Gastrocnemius medialis (tissue), 4 donors: Measurements from ENCODE around the gene VWA3B.

Source experiments
- POLR2A ChIP-seq, 2 donors: fragments of 450-650 bp; IDR thresholded peaks; one replicate each; pipeline ENCODE4 v1.6.1; 2017; ENCODE audit warnings: antibody characterized with exemption in 2 of 2, mild to moderate bottlenecking in 2 of 2, moderate library complexity in 2 of 2
- TF ChIP-seq, protein P1 (sequence below), 5 experiments: fragments of 450-650 bp in 3 of 5; fragments of 200-600 bp in 2 of 5; sonication (generic) in 2 of 5; IDR thresholded peaks in 4 of 5; conservative IDR thresholded peaks in 1 of 5; 1 replicate in 4 of 5; 2 replicates in 1 of 5; pipeline ENCODE4 v1.5.1; 2016 to 2019; ENCODE audit warnings: antibody characterized with exemption in 5 of 5, mild to moderate bottlenecking in 3 of 5, moderate library complexity in 3 of 5

DNA sequence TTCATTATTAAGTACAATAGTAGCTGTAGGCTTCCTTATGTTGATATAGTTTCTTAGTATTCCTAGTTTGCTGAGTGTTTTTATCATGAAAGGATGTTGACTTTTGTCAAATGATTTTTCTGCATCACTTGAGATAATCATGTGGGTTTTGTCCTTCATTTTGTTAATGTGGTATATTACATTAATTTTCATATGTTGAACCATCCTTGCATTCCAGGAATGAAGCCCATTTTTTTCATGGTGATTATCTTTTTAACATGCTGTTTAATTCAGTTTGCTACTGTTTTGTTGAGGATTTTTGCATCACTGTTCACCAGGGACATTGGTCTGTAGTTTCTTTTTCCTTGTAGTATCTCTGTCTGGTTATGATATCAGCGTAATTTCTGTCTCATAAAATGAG, 176.4 kb downstream of the VWA3B start:
- TF ChIP-seq, protein P1, sequence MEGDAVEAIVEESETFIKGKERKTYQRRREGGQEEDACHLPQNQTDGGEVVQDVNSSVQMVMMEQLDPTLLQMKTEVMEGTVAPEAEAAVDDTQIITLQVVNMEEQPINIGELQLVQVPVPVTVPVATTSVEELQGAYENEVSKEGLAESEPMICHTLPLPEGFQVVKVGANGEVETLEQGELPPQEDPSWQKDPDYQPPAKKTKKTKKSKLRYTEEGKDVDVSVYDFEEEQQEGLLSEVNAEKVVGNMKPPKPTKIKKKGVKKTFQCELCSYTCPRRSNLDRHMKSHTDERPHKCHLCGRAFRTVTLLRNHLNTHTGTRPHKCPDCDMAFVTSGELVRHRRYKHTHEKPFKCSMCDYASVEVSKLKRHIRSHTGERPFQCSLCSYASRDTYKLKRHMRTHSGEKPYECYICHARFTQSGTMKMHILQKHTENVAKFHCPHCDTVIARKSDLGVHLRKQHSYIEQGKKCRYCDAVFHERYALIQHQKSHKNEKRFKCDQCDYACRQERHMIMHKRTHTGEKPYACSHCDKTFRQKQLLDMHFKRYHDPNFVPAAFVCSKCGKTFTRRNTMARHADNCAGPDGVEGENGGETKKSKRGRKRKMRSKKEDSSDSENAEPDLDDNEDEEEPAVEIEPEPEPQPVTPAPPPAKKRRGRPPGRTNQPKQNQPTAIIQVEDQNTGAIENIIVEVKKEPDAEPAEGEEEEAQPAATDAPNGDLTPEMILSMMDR (IDR thresholded peaks at IDR 0.05 in 4 of 5, conservative IDR thresholded peaks at IDR 0.05 in 1 of 5), result no peak
- no peak for TF ChIP-seq POLR2A (IDR thresholded peaks at IDR 0.05)
